K562 (cell line): Measurements from ENCODE around the gene GFRA3. TPM values are rescaled to one million over a fixed set of nuclear protein-coding genes. Genes with fewer than 3 reads are reported as not detected.

Source experiments
- ATAC-seq: fragments of 200-7000 bp; cut with Tn5 transposase; 3 replicates; pipeline ENCODE4 v1.9.1; 2020; ENCODE audit warnings: moderate library complexity
- BruUV-seq: library from RNA; stranded (reverse); fragments of 400-500 nt; replicated peaks from 2 replicates; lab custom pipeline; 2021; lab: Mats Ljungman, UMichigan
- CTCF ChIA-PET: fragments of 300-600 bp; formaldehyde crosslinking; extraction: SDS; loops from one replicate; lab custom pipeline; 2021; ENCODE audit warnings: low intra/inter-chr PET ratio; lab: Yijun Ruan, JAX
- POLR2A ChIA-PET: fragments of 300-600, 350-650 bp; sonication (Branson Sonifier 250); formaldehyde crosslinking; extraction: SDS; loops from one replicate; lab custom pipeline; 2021; ENCODE audit warnings: antibody characterized with exemption, inconsistent platforms; lab: Yijun Ruan, JAX
- DNase-seq, 4 experiments: peaks; one replicate each; pipeline versions ENCODE4 v3.0.0 to v3.0.0-alpha.2; 2011 to 2018; ENCODE audit warnings: low spot score in 3 of 4, mixed read lengths in 3 of 4; ENCODE audit errors: extremely low read depth in 1 of 4
- FAIRE-seq: peaks from 2 replicates; lab custom pipeline; 2011; peaks lifted over from hg19 to GRCh38; lab: Jason Lieb, UNC
- H2AFZ ChIP-seq: 2 replicates; pipeline ENCODE4 v1.6.0; 2011; ENCODE audit warnings: low read depth, low read length, control low read depth, inconsistent platforms
- H3K27ac ChIP-seq: fragments of 200-600 bp; 3 replicates; pipeline ENCODE4 v1.8.0; 2011; ENCODE audit warnings: low read depth, mild to moderate bottlenecking, control low read depth, inconsistent platforms, low read length, moderate library complexity, mixed read lengths; ENCODE audit errors: extremely low read depth
- H3K27me3 ChIP-seq, 2 experiments: fragments of 300-600 bp in 1 of 2; 2 replicates in 1 of 2; 3 replicates in 1 of 2; pipeline versions ENCODE4 v1.6.0 to v1.8.0; 2011; ENCODE audit warnings: inconsistent platforms in 2 of 2, low read length in 2 of 2, mild to moderate bottlenecking in 1 of 2, mixed read lengths in 1 of 2, moderate library complexity in 1 of 2; ENCODE audit not compliant: control insufficient read depth in 2 of 2, insufficient read depth in 2 of 2
- H3K36me3 ChIP-seq: fragments of 300-600 bp; 3 replicates; pipeline ENCODE4 v1.8.0; 2011; ENCODE audit warnings: mild to moderate bottlenecking, low read length, inconsistent platforms; ENCODE audit not compliant: control insufficient read depth, insufficient read depth
- H3K4me1 ChIP-seq, 2 experiments: fragments of 200-600 bp in 1 of 2; replicated peaks in 1 of 2; 2 replicates in 1 of 2; 3 replicates in 1 of 2; pipeline versions ENCODE4 v1.5.1 to v1.8.0; 2011; ENCODE audit warnings: inconsistent platforms in 2 of 2, low read length in 2 of 2, mild to moderate bottlenecking in 1 of 2, mixed read lengths in 1 of 2, moderate library complexity in 1 of 2; ENCODE audit not compliant: control insufficient read depth in 2 of 2, insufficient read depth in 2 of 2
- H3K4me2 ChIP-seq: 2 replicates; pipeline ENCODE4 v1.6.1; 2011; ENCODE audit warnings: low read length, control low read depth, inconsistent platforms, mixed read lengths; ENCODE audit not compliant: insufficient read depth
- H3K4me3 ChIP-seq: fragments of 200-600 bp; sonication (generic), shearing (Covaris generic); 2 replicates; pipeline ENCODE4 v1.5.1; 2016; ENCODE audit warnings: control low read depth, inconsistent platforms
- H3K79me2 ChIP-seq: fragments of 200-600 bp; 3 replicates; pipeline ENCODE4 v1.8.0; 2011; ENCODE audit warnings: low read length, inconsistent platforms; ENCODE audit not compliant: control insufficient read depth, insufficient read depth
- H3K9ac ChIP-seq, 2 experiments: 2 replicates each; pipeline versions ENCODE4 v1.6.0 to v1.6.1; 2011; ENCODE audit warnings: low read depth in 2 of 2, low read length in 2 of 2, control low read depth in 1 of 2, inconsistent platforms in 1 of 2, mild to moderate bottlenecking in 1 of 2, mixed read lengths in 1 of 2; ENCODE audit not compliant: insufficient read depth in 1 of 2
- H3K9me1 ChIP-seq: one replicate; pipeline ENCODE4 v1.6.0; 2011; ENCODE audit warnings: inconsistent platforms, mild to moderate bottlenecking, low read length, moderate library complexity; ENCODE audit not compliant: control insufficient read depth, insufficient read depth
- H3K9me3 ChIP-seq: replicated peaks from 2 replicates; pipeline ENCODE4 v1.5.1; 2011; ENCODE audit warnings: low read depth, low read length, inconsistent platforms; ENCODE audit not compliant: control insufficient read depth, insufficient read depth
- H4K20me1 ChIP-seq: replicated peaks from 2 replicates; pipeline ENCODE4 v1.6.1; 2011; ENCODE audit warnings: low read length, inconsistent platforms, mixed read lengths; ENCODE audit not compliant: control insufficient read depth, insufficient read depth
- BMI1 ChIP-seq: fragments of 150-350 bp; IDR thresholded peaks from 2 replicates; pipeline ENCODE4 v1.6.1; 2014; ENCODE audit warnings: low read length
- E2F8 ChIP-seq: fragments of 450-650 bp; IDR thresholded peaks from 2 replicates; pipeline ENCODE4 v1.7.1; 2018; ENCODE audit warnings: mild to moderate bottlenecking, low read depth; ENCODE audit not compliant: partially characterized antibody
- MTA3 ChIP-seq: fragments of 450-650 bp; formaldehyde crosslinking; IDR thresholded peaks from 2 replicates; pipeline ENCODE4 v1.6.1; 2017; ENCODE audit warnings: mild to moderate bottlenecking, borderline replicate concordance
- NFE2L1 ChIP-seq: fragments of 450-650 bp; IDR thresholded peaks from 2 replicates; pipeline ENCODE4 v1.6.1; 2016; ENCODE audit warnings: missing genetic modification characterization, low read depth, mild to moderate bottlenecking, missing compliant biosample characterization, moderate library complexity, borderline replicate concordance
- TCF7L2 ChIP-seq: fragments of 150-350 bp; IDR thresholded peaks from 2 replicates; pipeline ENCODE4 v1.6.1; 2016; ENCODE audit warnings: low read depth, mild to moderate bottlenecking, low read length, moderate library complexity
- ZNF184 ChIP-seq: sonication (generic); formaldehyde crosslinking; IDR thresholded peaks from 2 replicates; pipeline ENCODE4 v1.5.0; 2020; ENCODE audit warnings: missing genetic modification reagents
- WGBS: fragments of 100-300 bp; shearing (Covaris generic); methylation state at CpG from one replicate; pipeline ENCODE4 v1.1.6; 2016; ENCODE audit warnings: low coverage, mixed read lengths; ENCODE audit not compliant: insufficient coverage; ENCODE audit errors: missing lambda C conversion rate; 5-methylcytosine and 5-hydroxymethylcytosine counted together
- in situ Hi-C: fragments of 300-500 bp; cut with MboI; formaldehyde crosslinking; loops from 4 replicates; pipeline ENCODE4 v1.15.0; 2018; ENCODE audit warnings: inconsistent platforms, mixed read lengths
- intact Hi-C: fragments of 100-400 bp; cut with micrococcal nuclease; formaldehyde crosslinking; loops from 2 replicates; pipeline ENCODE4 v1.14.2; 2022
- polyA plus RNA-seq, 8 experiments: library from polyadenylated mRNA; depleted of rRNA in 4 of 8; stranded (reverse) in 5 of 8; unstranded in 3 of 8; fragments of >200 nt; fragmentation: Nextera tagmentation in 2 of 8; fragmentation: Illumina TruSeq in 1 of 8; extraction: Ambion mirVana in 2 of 8; extraction: Trizol in 1 of 8; gene quantifications; 2 replicates each; pipeline versions ENCODE4 v1.2.1 to v1.2.3, GENCODE V29; 2011 to 2014; ENCODE audit warnings: inconsistent platforms in 1 of 8, missing spikeins in 1 of 8
- total RNA-seq, 7 experiments: library from RNA; depleted of rRNA in 6 of 7; stranded (reverse); fragments of >200 nt in 6 of 7; fragmentation: Illumina TruSeq in 2 of 7; extraction: Trizol in 2 of 7; gene quantifications; 2 replicates each; pipeline versions ENCODE4 v1.2.1 to v1.2.3, GENCODE V29; 2011 to 2021; ENCODE audit warnings: low replicate concordance in 1 of 7

Gene GFRA3
- total and polyA plus RNA-seq, 9 of the 15 experiments (the other 6 are each of a cell fraction or from before 2014, with no cell fraction given): 0.05 to 0.09 (median 0.08) TPM; not detected in 6

GRCh38 chr5:138226910-138227309, 47.5 kb downstream of the GFRA3 start (continued):
- TF ChIP-seq E2F8: no peak

GRCh38 chr5:138224712-138225111, 49.7 kb downstream of the GFRA3 start:
- H3K4me2 ChIP-seq: no peak overlapping the region
- peaks cover 6% of the 10 kb centered on the region; the same call in 1 of the 2 replicates for H3K9me3 ChIP-seq
- no peaks in the 10 kb centered on the region; the same call in 2 of the 3 replicates for H3K36me3 ChIP-seq
- no peak for FAIRE-seq
- peaks cover 0 to 4% of the 10 kb centered on the region in 2 experiments; a peak in 2 of 5 replicates for H3K4me1 ChIP-seq
- no peak for ATAC-seq
- H3K9ac ChIP-seq: no peak overlapping the region
- H3K9me1 ChIP-seq: no peaks in the 10 kb centered on the region
- H3K27me3 ChIP-seq: no peaks in the 10 kb centered on the region
- BruUV-seq: no TSS peak
- in situ Hi-C loops (no loop called here), intact Hi-C loops (no loop called here)
- H2AFZ ChIP-seq: no peak overlapping the region
- POLR2A ChIA-PET: interaction anchor here (0.7 to 2.8 kb wide), 5 partner anchors 8 to 115 kb away, joined by 4 to 13 read pairs (median 6); partner anchors contain the start of genes CDC23 and FAM53C
- no peaks in the 10 kb centered on the region for H4K20me1 ChIP-seq
- no peaks in the 10 kb centered on the region for H3K79me2 ChIP-seq
- H3K4me3 ChIP-seq: no peak overlapping the region
- TF ChIP-seq BMI1 (no peak), NFE2L1 (no peak), TCF7L2 (no peak), ZNF184 (CRISPR knock-in tag) (no peak), MTA3 (no peak)
- no peak for DNase-seq
- H3K27ac ChIP-seq: no peak overlapping the region
- 14% methylated on average over 6 of the region's 6 CpGs for WGBS
- CTCF ChIA-PET: no interaction called here
